ENCODE measurements around the gene PDZRN4. TPM values are rescaled to one million over a fixed set of nuclear protein-coding genes. Genes with fewer than 3 reads are reported as not detected.

Gene PDZRN4
- total RNA-seq, 1 donor from 2014 or later = 24.8 TPM

GRCh38 chr12:41548926-41549325 lies 360.8 kb downstream of the PDZRN4 start:
- H3K27me3 ChIP-seq = no peaks in the 10 kb centered on the region
- no peak for DNase-seq (ENCODE audit: extremely low spot score in 2 of 2)
- TF ChIP-seq POLR2AphosphoS5 (IDR thresholded peaks at IDR 0.05; ENCODE audit: insufficient read depth in 1 of 2, low read depth in 1 of 2) (no peak), POLR2A (IDR thresholded peaks at IDR 0.05) (no peak)
- no peaks in the 10 kb centered on the region for H3K4me1 ChIP-seq
- no peaks in the 10 kb centered on the region for H3K9me3 ChIP-seq
- H3K36me3 ChIP-seq = no peaks in the 10 kb centered on the region
- no peak overlapping the region for H3K27ac ChIP-seq
- intact Hi-C loops (cut with DNase I) = no loop called here
- H3K4me3 ChIP-seq = no peak overlapping the region

- no peak overlapping the region for H3K27ac ChIP-seq
- no peaks in the 10 kb centered on the region for H3K36me3 ChIP-seq
- TF ChIP-seq POLR2A (IDR thresholded peaks at IDR 0.05) = no peak
- TF ChIP-seq CTCF (IDR thresholded peaks at IDR 0.05) = no peak
- no peak for TF ChIP-seq POLR2AphosphoS5 (IDR thresholded peaks at IDR 0.05; ENCODE audit: insufficient read depth in 1 of 2, low read depth in 1 of 2)
- H3K4me3 ChIP-seq = no peak overlapping the region
- H3K9me3 ChIP-seq = no peaks in the 10 kb centered on the region
- H3K4me1 ChIP-seq = no peaks in the 10 kb centered on the region
- intact Hi-C loops (cut with DNase I) = no loop called here
- H3K27me3 ChIP-seq = no peaks in the 10 kb centered on the region
- DNase-seq (ENCODE audit: extremely low spot score in 2 of 2) = no peak
These were observed 364.5 kb downstream of the PDZRN4 start for GRCh38 chr12:41552588-41552987.

- intact Hi-C loops (cut with DNase I) = no loop called here
- TF ChIP-seq POLR2A (IDR thresholded peaks at IDR 0.05) (no peak), POLR2AphosphoS5 (IDR thresholded peaks at IDR 0.05; ENCODE audit: insufficient read depth in 1 of 2, low read depth in 1 of 2) (no peak), CTCF (IDR thresholded peaks at IDR 0.05) (no peak)
- Histone ChIP-seq H3K9me3 (no peaks in the 10 kb centered on the region), H3K27ac (no peak overlapping the region), H3K4me1 (no peaks in the 10 kb centered on the region), H3K36me3 (no peaks in the 10 kb centered on the region), H3K27me3 (no peaks in the 10 kb centered on the region), H3K4me3 (no peak overlapping the region)
- DNase-seq (ENCODE audit: extremely low spot score in 2 of 2) = no peak
These were observed 368.1 kb downstream of the PDZRN4 start for GRCh38 chr12:41556176-41556575.

GRCh38 chr12:41557344-41557743 lies 369.2 kb downstream of the PDZRN4 start:
- H3K4me3 ChIP-seq = no peak overlapping the region
- no peak overlapping the region for H3K27ac ChIP-seq
- no peak for TF ChIP-seq POLR2AphosphoS5 (IDR thresholded peaks at IDR 0.05; ENCODE audit: insufficient read depth in 1 of 2, low read depth in 1 of 2)
- DNase-seq (ENCODE audit: extremely low spot score in 2 of 2) = no peak
- intact Hi-C loops (cut with DNase I) = no loop called here
- no peaks in the 10 kb centered on the region for H3K27me3 ChIP-seq
- H3K9me3 ChIP-seq = no peaks in the 10 kb centered on the region
- no peaks in the 10 kb centered on the region for H3K4me1 ChIP-seq
- no peaks in the 10 kb centered on the region for H3K36me3 ChIP-seq

- no peak overlapping the region for H3K27ac ChIP-seq
- DNase-seq (ENCODE audit: extremely low spot score in 2 of 2) = no peak
- intact Hi-C loops (cut with DNase I) = no loop called here
- no peaks in the 10 kb centered on the region for H3K9me3 ChIP-seq
- H3K36me3 ChIP-seq = no peaks in the 10 kb centered on the region
- TF ChIP-seq CTCF (IDR thresholded peaks at IDR 0.05) (no peak), POLR2A (IDR thresholded peaks at IDR 0.05) (no peak), POLR2AphosphoS5 (IDR thresholded peaks at IDR 0.05; ENCODE audit: insufficient read depth in 1 of 2, low read depth in 1 of 2) (no peak)
- H3K27me3 ChIP-seq = no peaks in the 10 kb centered on the region
- no peak overlapping the region for H3K4me3 ChIP-seq
- no peaks in the 10 kb centered on the region for H3K4me1 ChIP-seq
These were observed 370.6 kb downstream of the PDZRN4 start for GRCh38 chr12:41558671-41559070.

- H3K4me1 ChIP-seq = no peaks in the 10 kb centered on the region
- H3K27me3 ChIP-seq = no peaks in the 10 kb centered on the region
- no peak overlapping the region for H3K4me3 ChIP-seq
- H3K9me3 ChIP-seq = no peaks in the 10 kb centered on the region
- TF ChIP-seq POLR2AphosphoS5 (IDR thresholded peaks at IDR 0.05; ENCODE audit: insufficient read depth in 1 of 2, low read depth in 1 of 2) (no peak), POLR2A (IDR thresholded peaks at IDR 0.05) (no peak), CTCF (IDR thresholded peaks at IDR 0.05) (no peak)
- no peak overlapping the region for H3K27ac ChIP-seq
- H3K36me3 ChIP-seq = no peaks in the 10 kb centered on the region
- no peak for DNase-seq (ENCODE audit: extremely low spot score in 2 of 2)
- intact Hi-C loops (cut with DNase I) = no loop called here
These were observed 374.9 kb downstream of the PDZRN4 start for GRCh38 chr12:41563051-41563450.
